HG02610 (cell line): ENCODE measurements around the gene ZNF484.

Experiments
- ATAC-seq: cut with Tn5 transposase; IDR thresholded peaks from one replicate; pipeline ENCODE4 v1.9.1; 2021; ENCODE audit warnings: mild to moderate bottlenecking, moderate library complexity; ENCODE audit not compliant: unreplicated experiment

ZNF484 gene

DNA sequence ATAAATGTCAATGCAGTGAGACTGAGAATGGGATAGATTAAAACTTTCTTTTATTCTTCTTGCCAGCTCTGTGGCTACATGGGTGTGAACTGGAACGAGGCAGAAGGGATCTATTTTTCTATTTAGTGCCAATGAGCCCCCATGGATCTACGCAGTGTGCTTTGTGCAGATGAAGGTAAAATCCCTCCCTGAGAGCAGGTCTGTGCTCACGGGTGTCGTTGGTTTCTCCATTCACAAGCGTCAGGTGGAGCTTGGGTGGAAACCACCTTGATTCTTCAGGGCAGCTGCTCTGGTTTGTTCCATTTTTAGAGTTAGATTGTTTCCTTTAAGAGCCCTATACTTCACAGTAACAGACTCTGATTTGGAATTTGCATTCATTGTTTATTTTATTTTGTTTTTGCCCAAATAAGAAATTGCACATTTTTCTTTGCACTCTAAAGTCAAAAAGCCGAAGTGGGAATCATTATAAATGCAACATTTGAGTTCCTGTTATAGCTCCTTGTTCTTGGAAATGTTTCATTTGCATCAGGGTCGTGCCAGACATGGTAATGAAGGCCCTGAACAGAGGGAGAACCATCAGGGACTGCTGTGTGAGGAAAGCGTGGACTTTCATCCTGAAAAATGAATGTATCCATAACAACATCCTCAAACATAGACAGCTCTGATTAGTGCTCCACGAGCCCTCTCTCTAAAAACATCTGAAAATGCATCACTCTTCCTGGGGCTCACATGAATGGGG lies 82.1 kb downstream of the ZNF484 start:
- no peak for ATAC-seq
